ENCODE data around the gene RAD51C. TPM values are rescaled to one million over a fixed set of nuclear protein-coding genes. Genes with fewer than 3 reads are reported as not detected.

RAD51C gene
- total and polyA plus RNA-seq, 9 of the 15 experiments (the other 6 are each of a cell fraction or from before 2014, with no cell fraction given): 93.9 to 341 (median 135) TPM

DNA sequence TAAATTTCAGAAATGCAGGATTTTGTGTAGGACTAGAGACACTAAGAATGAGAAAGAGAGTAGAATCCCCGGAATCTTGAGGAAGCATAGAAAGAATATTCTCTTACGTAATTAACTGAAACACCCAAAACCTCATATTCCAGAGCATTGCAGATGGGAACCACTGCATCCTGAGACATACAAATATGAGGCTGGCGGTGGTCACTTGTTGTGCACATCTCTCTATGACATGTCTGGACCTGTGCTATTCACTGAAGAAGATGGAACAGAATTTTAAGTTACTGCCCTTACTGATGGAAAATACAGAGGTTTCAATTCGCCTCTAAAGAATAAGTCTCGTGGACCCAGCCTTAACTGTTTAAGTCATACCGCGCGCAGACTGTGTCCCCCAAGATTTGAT lies 806 bp downstream of the RAD51C start:
- BruUV-seq (replicated peaks): no TSS peak
- Histone ChIP-seq H3K79me2 (ENCODE audit: control insufficient read depth, insufficient read depth, low read length) (peaks cover 32% of the 10 kb centered on the region), H3K4me2 (ENCODE audit: insufficient read depth, low read length) (peak overlapping the region; percentile 87), H3K27ac (ENCODE audit: extremely low read depth, low read depth, low read length) (peak overlapping the region; percentile 87), H3K27me3 (ENCODE audit: control insufficient read depth in 2 of 2, insufficient read depth in 2 of 2, low read length in 2 of 2) (no peaks in the 10 kb centered on the region), H3K36me3 (ENCODE audit: control insufficient read depth, insufficient read depth, low read length) (peaks cover 29% of the 10 kb centered on the region), H2AFZ (ENCODE audit: low read depth, low read length) (peak overlapping the region; percentile 99), H3K4me1 (replicated peaks in 1 of 2; ENCODE audit: control insufficient read depth in 2 of 2, insufficient read depth in 2 of 2, low read length in 2 of 2) (peaks cover 6% of the 10 kb centered on the region in 2 experiments), H3K9ac (ENCODE audit: insufficient read depth in 1 of 2, low read depth in 2 of 2, low read length in 2 of 2) (peak overlapping the region; percentile 89 to 98), H3K9me3 (replicated peaks; ENCODE audit: control insufficient read depth, insufficient read depth, low read depth, low read length) (peaks cover 3% of the 10 kb centered on the region), H3K4me3 (peak overlapping the region; percentile 52), H3K9me1 (ENCODE audit: control insufficient read depth, insufficient read depth, low read length) (no peaks in the 10 kb centered on the region), H4K20me1 (replicated peaks; ENCODE audit: control insufficient read depth, insufficient read depth, low read length) (no peaks in the 10 kb centered on the region)
- CTCF ChIA-PET (ENCODE audit: low intra/inter-chr PET ratio): no interaction called here
- ATAC-seq (peak; percentile 48), FAIRE-seq (no peak), DNase-seq (ENCODE audit: extremely low read depth in 1 of 4, low spot score in 3 of 4) (peak in 1 of 4 experiments; percentile 22)
- in situ Hi-C loops (cut with MboI) (no loop called here), intact Hi-C loops (cut with micrococcal nuclease) (no loop called here)
- POLR2A ChIA-PET: interaction anchor here (0.7 to 4.5 kb wide), 10 partner anchors 9 to 360 kb away, joined by 3 to 41 read pairs (median 4); no protein-coding TSS in a partner anchor
- 3% methylated on average over 8 of the region's 8 CpGs for WGBS (ENCODE audit: insufficient coverage, low coverage, missing lambda C conversion rate)
- no peak for TF ChIP-seq CCAR2 (IDR thresholded peaks at IDR 0.05; ENCODE audit: low read depth, low read length)
- TF ChIP-seq PHTF2 (CRISPR knock-in tag; IDR thresholded peaks at IDR 0.05): no peak
- TF ChIP-seq, protein P1, sequence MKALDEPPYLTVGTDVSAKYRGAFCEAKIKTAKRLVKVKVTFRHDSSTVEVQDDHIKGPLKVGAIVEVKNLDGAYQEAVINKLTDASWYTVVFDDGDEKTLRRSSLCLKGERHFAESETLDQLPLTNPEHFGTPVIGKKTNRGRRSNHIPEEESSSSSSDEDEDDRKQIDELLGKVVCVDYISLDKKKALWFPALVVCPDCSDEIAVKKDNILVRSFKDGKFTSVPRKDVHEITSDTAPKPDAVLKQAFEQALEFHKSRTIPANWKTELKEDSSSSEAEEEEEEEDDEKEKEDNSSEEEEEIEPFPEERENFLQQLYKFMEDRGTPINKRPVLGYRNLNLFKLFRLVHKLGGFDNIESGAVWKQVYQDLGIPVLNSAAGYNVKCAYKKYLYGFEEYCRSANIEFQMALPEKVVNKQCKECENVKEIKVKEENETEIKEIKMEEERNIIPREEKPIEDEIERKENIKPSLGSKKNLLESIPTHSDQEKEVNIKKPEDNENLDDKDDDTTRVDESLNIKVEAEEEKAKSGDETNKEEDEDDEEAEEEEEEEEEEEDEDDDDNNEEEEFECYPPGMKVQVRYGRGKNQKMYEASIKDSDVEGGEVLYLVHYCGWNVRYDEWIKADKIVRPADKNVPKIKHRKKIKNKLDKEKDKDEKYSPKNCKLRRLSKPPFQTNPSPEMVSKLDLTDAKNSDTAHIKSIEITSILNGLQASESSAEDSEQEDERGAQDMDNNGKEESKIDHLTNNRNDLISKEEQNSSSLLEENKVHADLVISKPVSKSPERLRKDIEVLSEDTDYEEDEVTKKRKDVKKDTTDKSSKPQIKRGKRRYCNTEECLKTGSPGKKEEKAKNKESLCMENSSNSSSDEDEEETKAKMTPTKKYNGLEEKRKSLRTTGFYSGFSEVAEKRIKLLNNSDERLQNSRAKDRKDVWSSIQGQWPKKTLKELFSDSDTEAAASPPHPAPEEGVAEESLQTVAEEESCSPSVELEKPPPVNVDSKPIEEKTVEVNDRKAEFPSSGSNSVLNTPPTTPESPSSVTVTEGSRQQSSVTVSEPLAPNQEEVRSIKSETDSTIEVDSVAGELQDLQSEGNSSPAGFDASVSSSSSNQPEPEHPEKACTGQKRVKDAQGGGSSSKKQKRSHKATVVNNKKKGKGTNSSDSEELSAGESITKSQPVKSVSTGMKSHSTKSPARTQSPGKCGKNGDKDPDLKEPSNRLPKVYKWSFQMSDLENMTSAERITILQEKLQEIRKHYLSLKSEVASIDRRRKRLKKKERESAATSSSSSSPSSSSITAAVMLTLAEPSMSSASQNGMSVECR (CRISPR knock-in tag; IDR thresholded peaks at IDR 0.05): 0 out of 2 replicates have a peak, but pooled peaks have one; percentile 27
- TF ChIP-seq, protein P2, sequence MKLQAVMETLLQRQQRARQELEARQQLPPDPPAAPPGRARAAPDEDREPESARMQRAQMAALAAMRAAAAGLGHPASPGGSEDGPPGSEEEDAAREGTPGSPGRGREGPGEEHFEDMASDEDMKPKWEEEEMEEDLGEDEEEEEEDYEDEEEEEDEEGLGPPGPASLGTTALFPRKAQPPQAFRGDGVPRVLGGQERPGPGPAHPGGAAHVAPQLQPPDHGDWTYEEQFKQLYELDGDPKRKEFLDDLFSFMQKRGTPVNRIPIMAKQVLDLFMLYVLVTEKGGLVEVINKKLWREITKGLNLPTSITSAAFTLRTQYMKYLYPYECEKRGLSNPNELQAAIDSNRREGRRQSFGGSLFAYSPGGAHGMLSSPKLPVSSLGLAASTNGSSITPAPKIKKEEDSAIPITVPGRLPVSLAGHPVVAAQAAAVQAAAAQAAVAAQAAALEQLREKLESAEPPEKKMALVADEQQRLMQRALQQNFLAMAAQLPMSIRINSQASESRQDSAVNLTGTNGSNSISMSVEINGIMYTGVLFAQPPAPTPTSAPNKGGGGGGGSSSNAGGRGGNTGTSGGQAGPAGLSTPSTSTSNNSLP (IDR thresholded peaks at IDR 0.05; ENCODE audit: borderline replicate concordance, low read depth, low read length): no peak
- TF ChIP-seq, protein P3, sequence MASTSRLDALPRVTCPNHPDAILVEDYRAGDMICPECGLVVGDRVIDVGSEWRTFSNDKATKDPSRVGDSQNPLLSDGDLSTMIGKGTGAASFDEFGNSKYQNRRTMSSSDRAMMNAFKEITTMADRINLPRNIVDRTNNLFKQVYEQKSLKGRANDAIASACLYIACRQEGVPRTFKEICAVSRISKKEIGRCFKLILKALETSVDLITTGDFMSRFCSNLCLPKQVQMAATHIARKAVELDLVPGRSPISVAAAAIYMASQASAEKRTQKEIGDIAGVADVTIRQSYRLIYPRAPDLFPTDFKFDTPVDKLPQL (IDR thresholded peaks at IDR 0.05; ENCODE audit: extremely low read depth, insufficient read length): no peak
- TF ChIP-seq, protein P4, sequence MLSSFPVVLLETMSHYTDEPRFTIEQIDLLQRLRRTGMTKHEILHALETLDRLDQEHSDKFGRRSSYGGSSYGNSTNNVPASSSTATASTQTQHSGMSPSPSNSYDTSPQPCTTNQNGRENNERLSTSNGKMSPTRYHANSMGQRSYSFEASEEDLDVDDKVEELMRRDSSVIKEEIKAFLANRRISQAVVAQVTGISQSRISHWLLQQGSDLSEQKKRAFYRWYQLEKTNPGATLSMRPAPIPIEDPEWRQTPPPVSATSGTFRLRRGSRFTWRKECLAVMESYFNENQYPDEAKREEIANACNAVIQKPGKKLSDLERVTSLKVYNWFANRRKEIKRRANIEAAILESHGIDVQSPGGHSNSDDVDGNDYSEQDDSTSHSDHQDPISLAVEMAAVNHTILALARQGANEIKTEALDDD (IDR thresholded peaks at IDR 0.05): 0 out of 2 replicates have a peak, but pooled peaks have one; percentile 8
- TF ChIP-seq, protein P5, sequence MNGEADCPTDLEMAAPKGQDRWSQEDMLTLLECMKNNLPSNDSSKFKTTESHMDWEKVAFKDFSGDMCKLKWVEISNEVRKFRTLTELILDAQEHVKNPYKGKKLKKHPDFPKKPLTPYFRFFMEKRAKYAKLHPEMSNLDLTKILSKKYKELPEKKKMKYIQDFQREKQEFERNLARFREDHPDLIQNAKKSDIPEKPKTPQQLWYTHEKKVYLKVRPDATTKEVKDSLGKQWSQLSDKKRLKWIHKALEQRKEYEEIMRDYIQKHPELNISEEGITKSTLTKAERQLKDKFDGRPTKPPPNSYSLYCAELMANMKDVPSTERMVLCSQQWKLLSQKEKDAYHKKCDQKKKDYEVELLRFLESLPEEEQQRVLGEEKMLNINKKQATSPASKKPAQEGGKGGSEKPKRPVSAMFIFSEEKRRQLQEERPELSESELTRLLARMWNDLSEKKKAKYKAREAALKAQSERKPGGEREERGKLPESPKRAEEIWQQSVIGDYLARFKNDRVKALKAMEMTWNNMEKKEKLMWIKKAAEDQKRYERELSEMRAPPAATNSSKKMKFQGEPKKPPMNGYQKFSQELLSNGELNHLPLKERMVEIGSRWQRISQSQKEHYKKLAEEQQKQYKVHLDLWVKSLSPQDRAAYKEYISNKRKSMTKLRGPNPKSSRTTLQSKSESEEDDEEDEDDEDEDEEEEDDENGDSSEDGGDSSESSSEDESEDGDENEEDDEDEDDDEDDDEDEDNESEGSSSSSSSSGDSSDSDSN (IDR thresholded peaks at IDR 0.05; ENCODE audit: borderline replicate concordance in 1 of 2, low read depth in 2 of 2, low read length in 2 of 2): 0 out of 4 replicates have a peak, but pooled peaks of 1 of the 2 experiments have one; percentile 0
- no peak for TF ChIP-seq JUNB (CRISPR knock-in tag; conservative IDR thresholded peaks at IDR 0.05)
- 0 out of 4 replicates have a peak, but pooled peaks of 1 of the 2 experiments have one; percentile 6 for TF ChIP-seq KDM1A (IDR thresholded peaks at IDR 0.05)
- TF ChIP-seq ZNF695 (CRISPR knock-in tag; IDR thresholded peaks at IDR 0.05): no peak

Data from K562 (cell line).